HG02610 (cell line): Measurements from ENCODE around the gene GDPD1.
"Not testable (repeated sequence)": the region's sequence is repeated elsewhere in the genome, so short reads cannot be mapped to it uniquely, and the experiment has no call there.

Experiments used
- ATAC-seq: cut with Tn5 transposase; IDR thresholded peaks from one replicate; pipeline ENCODE4 v1.9.1; 2021; ENCODE audit warnings: mild to moderate bottlenecking, moderate library complexity; ENCODE audit not compliant: unreplicated experiment

GDPD1 gene

GRCh38 chr17:59311051-59311468 lies 90.7 kb downstream of the GDPD1 start:
- peak; percentile 58 for ATAC-seq

- ATAC-seq: not testable (repeated sequence)
Observed at GRCh38 chr17:59311521-59311920, 91.2 kb downstream of the GDPD1 start.

GRCh38 chr17:59315866-59316265 lies 95.6 kb downstream of the GDPD1 start:
- no peak for ATAC-seq
